Spleen (tissue), 7 donors: Measurements from ENCODE around the gene TIMM50.

ENCODE experiments used
- POLR2A ChIP-seq, 3 donors: fragments of 450-650 bp; IDR thresholded peaks; one replicate each; pipeline ENCODE4 v1.5.1; 2017; ENCODE audit warnings: antibody characterized with exemption in 3 of 3, mild to moderate bottlenecking in 1 of 3
- POLR2AphosphoS5 ChIP-seq, 3 donors: sonication (generic); formaldehyde crosslinking; IDR thresholded peaks; one replicate each; pipeline ENCODE4 v1.5.1; 2017; ENCODE audit warnings: antibody characterized with exemption in 3 of 3
- TF ChIP-seq, protein P1 (sequence below), 11 experiments: fragments of 200-600 bp in 7 of 11; fragments of 450-650 bp in 4 of 11; sonication (generic) in 4 of 11; IDR thresholded peaks in 8 of 11; conservative IDR thresholded peaks in 3 of 11; 1 replicate in 7 of 11; 2 replicates in 4 of 11; pipeline versions ENCODE4 v1.4.0 to v1.8.0; 2016 to 2021; ENCODE audit warnings: antibody characterized with exemption in 11 of 11, inconsistent platforms in 4 of 11, mild to moderate bottlenecking in 1 of 11
- donor health status: DM: no; HTN: no; CAD: no; lungs with moderate emphysema.
- donor health status: DM: no; HTN: no; CAD: no.
- donor health status: DM: no; HTN: no; CAD: no.

GRCh38 chr19:39508629-39509028 lies 28.0 kb downstream of the TIMM50 start:
- TF ChIP-seq, protein P1, sequence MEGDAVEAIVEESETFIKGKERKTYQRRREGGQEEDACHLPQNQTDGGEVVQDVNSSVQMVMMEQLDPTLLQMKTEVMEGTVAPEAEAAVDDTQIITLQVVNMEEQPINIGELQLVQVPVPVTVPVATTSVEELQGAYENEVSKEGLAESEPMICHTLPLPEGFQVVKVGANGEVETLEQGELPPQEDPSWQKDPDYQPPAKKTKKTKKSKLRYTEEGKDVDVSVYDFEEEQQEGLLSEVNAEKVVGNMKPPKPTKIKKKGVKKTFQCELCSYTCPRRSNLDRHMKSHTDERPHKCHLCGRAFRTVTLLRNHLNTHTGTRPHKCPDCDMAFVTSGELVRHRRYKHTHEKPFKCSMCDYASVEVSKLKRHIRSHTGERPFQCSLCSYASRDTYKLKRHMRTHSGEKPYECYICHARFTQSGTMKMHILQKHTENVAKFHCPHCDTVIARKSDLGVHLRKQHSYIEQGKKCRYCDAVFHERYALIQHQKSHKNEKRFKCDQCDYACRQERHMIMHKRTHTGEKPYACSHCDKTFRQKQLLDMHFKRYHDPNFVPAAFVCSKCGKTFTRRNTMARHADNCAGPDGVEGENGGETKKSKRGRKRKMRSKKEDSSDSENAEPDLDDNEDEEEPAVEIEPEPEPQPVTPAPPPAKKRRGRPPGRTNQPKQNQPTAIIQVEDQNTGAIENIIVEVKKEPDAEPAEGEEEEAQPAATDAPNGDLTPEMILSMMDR (IDR thresholded peaks at IDR 0.05 in 8 of 11, conservative IDR thresholded peaks at IDR 0.05 in 3 of 11) = no peak
- TF ChIP-seq POLR2A (IDR thresholded peaks at IDR 0.05) (no peak), POLR2AphosphoS5 (IDR thresholded peaks at IDR 0.05) (no peak)
